Keratinocyte (primary cell): ENCODE results near the gene ERBB4. TPM values are rescaled to one million over a fixed set of nuclear protein-coding genes. Genes with fewer than 3 reads are reported as not detected.

Source experiments
- DNase-seq: peaks from one replicate; pipeline ENCODE4 v3.0.0-alpha.2; 2011; ENCODE audit warnings: low read depth, missing footprints, low spot score
- FAIRE-seq: peaks from 2 replicates; lab custom pipeline; 2011; peaks lifted over from hg19 to GRCh38; lab: Jason Lieb, UNC
- H2AFZ ChIP-seq: 2 replicates; pipeline ENCODE4 v1.6.0; 2012; ENCODE audit warnings: low read length, control low read depth, inconsistent platforms; ENCODE audit not compliant: control insufficient read depth
- H3K27ac ChIP-seq: 2 replicates; pipeline ENCODE4 v1.5.1; 2011; ENCODE audit warnings: low read length; ENCODE audit not compliant: control insufficient read depth, insufficient read depth
- H3K27me3 ChIP-seq: 3 replicates; pipeline ENCODE4 v1.6.0; 2011; ENCODE audit warnings: low read length; ENCODE audit not compliant: control insufficient read depth, insufficient read depth; ENCODE audit errors: extremely low read depth
- H3K36me3 ChIP-seq, 2 experiments: 2 replicates in 1 of 2; 3 replicates in 1 of 2; pipeline ENCODE4 v1.5.1; 2011; ENCODE audit warnings: low read length in 2 of 2, mild to moderate bottlenecking in 1 of 2; ENCODE audit not compliant: control insufficient read depth in 2 of 2, insufficient read depth in 2 of 2; ENCODE audit errors: extremely low read depth in 1 of 2
- H3K4me1 ChIP-seq: 3 replicates; pipeline ENCODE4 v1.5.1; 2011; ENCODE audit warnings: low read length; ENCODE audit not compliant: control insufficient read depth, insufficient read depth; ENCODE audit errors: extremely low read depth
- H3K4me2 ChIP-seq: 3 replicates; pipeline ENCODE4 v1.6.0; 2011; ENCODE audit warnings: low read depth, low read length; ENCODE audit not compliant: control insufficient read depth, insufficient read depth; ENCODE audit errors: extremely low read depth
- H3K4me3 ChIP-seq, 3 experiments: fragments of 200-600 bp in 1 of 3; sonication (generic) in 1 of 3; 2 replicates in 2 of 3; 3 replicates in 1 of 3; pipeline ENCODE4 v1.5.1; 2011 to 2016; ENCODE audit warnings: low read length in 3 of 3, mild to moderate bottlenecking in 3 of 3, control low read depth in 2 of 3, inconsistent platforms in 1 of 3, low read depth in 1 of 3, mixed read lengths in 1 of 3, mixed run types in 1 of 3, moderate library complexity in 1 of 3; ENCODE audit not compliant: control insufficient read depth in 2 of 3, insufficient read depth in 2 of 3; ENCODE audit errors: extremely low read depth in 1 of 3
- H3K79me2 ChIP-seq: 2 replicates; pipeline ENCODE4 v1.6.0; 2012; ENCODE audit warnings: low read length; ENCODE audit not compliant: control insufficient read depth, insufficient read depth
- H3K9ac ChIP-seq: 3 replicates; pipeline ENCODE4 v1.6.0; 2011; ENCODE audit warnings: low read length; ENCODE audit not compliant: control insufficient read depth, insufficient read depth; ENCODE audit errors: extremely low read depth
- H3K9me1 ChIP-seq: 3 replicates; pipeline ENCODE4 v1.6.0; 2011; ENCODE audit warnings: low read length; ENCODE audit not compliant: control insufficient read depth, insufficient read depth; ENCODE audit errors: extremely low read depth
- H3K9me3 ChIP-seq: 2 replicates; pipeline ENCODE4 v1.5.1; 2012; ENCODE audit warnings: low read depth, low read length; ENCODE audit not compliant: control insufficient read depth
- H4K20me1 ChIP-seq: 3 replicates; pipeline ENCODE4 v1.6.0; 2011; ENCODE audit warnings: low read length; ENCODE audit not compliant: control insufficient read depth, insufficient read depth; ENCODE audit errors: extremely low read depth
- EZH2 ChIP-seq: IDR thresholded peaks from one replicate; pipeline ENCODE4 v1.6.1; 2012; ENCODE audit warnings: inconsistent platforms, mild to moderate bottlenecking, low read length, moderate library complexity
- dilution Hi-C: fragments of 300-500 bp; cut with MboI; formaldehyde crosslinking; loops from one replicate; pipeline ENCODE4 v1.7.0; 2020; ENCODE audit warnings: low sequenced_read_pairs; ENCODE audit not compliant: extremely low pct_ligation_motif_present
- polyA plus RNA-seq, 5 experiments: library from polyadenylated mRNA; depleted of rRNA in 3 of 5; stranded (reverse) in 3 of 5; stranded (forward) in 1 of 5; unstranded in 1 of 5; fragments of >200 nt; gene quantifications; 1 replicate in 1 of 5; 2 replicates in 3 of 5; 3 replicates in 1 of 5; pipeline versions ENCODE4 v1.2.1 to v1.2.3, GENCODE V29; 2011 to 2012; ENCODE audit warnings: missing spikeins in 2 of 5, low read depth in 1 of 5, low replicate concordance in 1 of 5
- TF ChIP-seq, protein P1 (sequence below), 3 experiments: IDR thresholded peaks in 1 of 3; conservative IDR thresholded peaks in 1 of 3; optimal IDR thresholded peaks in 1 of 3; 2 replicates in 2 of 3; 3 replicates in 1 of 3; pipeline versions ENCODE3 to v1.5.1; 2011; ENCODE audit warnings: low read length in 3 of 3, mild to moderate bottlenecking in 3 of 3, moderate library complexity in 2 of 3, control low read depth in 1 of 3, inconsistent platforms in 1 of 3; ENCODE audit not compliant: insufficient read depth in 2 of 3; ENCODE audit errors: extremely low read depth in 1 of 3

The ERBB4 gene
- polyA plus RNA-seq, 1 donor (not counting 4 experiments of a cell fraction or from before 2014, with no cell fraction given) = 0.01 TPM

DNA sequence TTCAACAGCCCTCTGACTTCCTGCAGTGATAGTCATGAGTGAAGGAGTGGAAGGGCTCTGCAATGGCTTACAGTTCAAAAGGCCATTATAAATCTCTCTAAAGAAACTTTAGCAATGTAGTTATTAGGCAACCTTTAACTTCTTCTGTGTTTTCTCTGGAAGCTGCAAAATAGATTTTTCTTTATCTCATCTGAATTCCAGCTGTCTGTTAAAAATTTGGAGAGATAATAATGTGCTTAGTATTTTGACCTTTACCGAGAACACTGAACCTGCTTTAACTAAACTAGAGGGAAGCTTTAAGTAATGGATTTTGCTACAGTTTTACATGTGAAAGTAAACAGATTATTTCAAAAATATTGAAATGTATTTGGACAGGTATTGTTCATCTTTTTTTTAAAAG is 847.9 kb downstream of the ERBB4 start:
- FAIRE-seq = no peak

DNA sequence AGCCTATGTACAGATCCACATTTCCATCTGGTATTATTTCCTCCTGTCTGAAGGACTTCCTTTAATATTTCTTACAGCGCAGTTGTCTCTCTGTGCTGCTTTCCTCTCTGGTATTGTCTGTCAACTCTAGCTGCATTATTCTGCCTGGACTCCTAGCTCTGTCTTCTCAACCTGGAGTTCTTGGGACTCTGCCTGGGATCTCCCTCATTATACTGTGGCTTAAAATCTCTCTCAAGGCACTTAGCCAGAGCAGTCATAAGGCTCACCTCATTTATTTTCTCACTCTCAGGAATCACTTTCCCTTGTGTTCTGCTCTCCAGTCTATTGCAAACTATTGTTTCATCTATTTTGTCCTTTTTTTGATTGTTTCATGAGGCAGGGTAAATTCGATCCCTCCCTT is 850.4 kb downstream of the ERBB4 start:
- dilution Hi-C loops = no loop called here
- TF ChIP-seq, protein P1, sequence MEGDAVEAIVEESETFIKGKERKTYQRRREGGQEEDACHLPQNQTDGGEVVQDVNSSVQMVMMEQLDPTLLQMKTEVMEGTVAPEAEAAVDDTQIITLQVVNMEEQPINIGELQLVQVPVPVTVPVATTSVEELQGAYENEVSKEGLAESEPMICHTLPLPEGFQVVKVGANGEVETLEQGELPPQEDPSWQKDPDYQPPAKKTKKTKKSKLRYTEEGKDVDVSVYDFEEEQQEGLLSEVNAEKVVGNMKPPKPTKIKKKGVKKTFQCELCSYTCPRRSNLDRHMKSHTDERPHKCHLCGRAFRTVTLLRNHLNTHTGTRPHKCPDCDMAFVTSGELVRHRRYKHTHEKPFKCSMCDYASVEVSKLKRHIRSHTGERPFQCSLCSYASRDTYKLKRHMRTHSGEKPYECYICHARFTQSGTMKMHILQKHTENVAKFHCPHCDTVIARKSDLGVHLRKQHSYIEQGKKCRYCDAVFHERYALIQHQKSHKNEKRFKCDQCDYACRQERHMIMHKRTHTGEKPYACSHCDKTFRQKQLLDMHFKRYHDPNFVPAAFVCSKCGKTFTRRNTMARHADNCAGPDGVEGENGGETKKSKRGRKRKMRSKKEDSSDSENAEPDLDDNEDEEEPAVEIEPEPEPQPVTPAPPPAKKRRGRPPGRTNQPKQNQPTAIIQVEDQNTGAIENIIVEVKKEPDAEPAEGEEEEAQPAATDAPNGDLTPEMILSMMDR (optimal IDR thresholded peaks at IDR 0.05 in 1 of 3, IDR thresholded peaks at IDR 0.05 in 1 of 3, conservative IDR thresholded peaks at IDR 0.05 in 1 of 3; ENCODE audit: extremely low read depth in 1 of 3, insufficient read depth in 2 of 3, low read length in 3 of 3) = no peak
- TF ChIP-seq EZH2 = no peak
- H3K4me3 ChIP-seq = no peak overlapping the region
- H2AFZ ChIP-seq = no peak overlapping the region
- no peaks in the 10 kb centered on the region for H3K36me3 ChIP-seq
- DNase-seq = no peak
- no peaks in the 10 kb centered on the region for H3K4me1 ChIP-seq
- no peak overlapping the region for H3K4me2 ChIP-seq
- H3K27me3 ChIP-seq = no peaks in the 10 kb centered on the region
- no peaks in the 10 kb centered on the region for H3K9me1 ChIP-seq
- H3K27ac ChIP-seq = no peak overlapping the region
- FAIRE-seq = no peak
- no peaks in the 10 kb centered on the region for H4K20me1 ChIP-seq
- H3K9ac ChIP-seq = no peak overlapping the region
- no peaks in the 10 kb centered on the region for H3K79me2 ChIP-seq
- no peaks in the 10 kb centered on the region for H3K9me3 ChIP-seq

More for the DNA sequence above, 847.9 kb downstream of the ERBB4 start:
- no peak for DNase-seq
- Histone ChIP-seq H3K36me3 (no peaks in the 10 kb centered on the region), H3K27ac (no peak overlapping the region), H3K27me3 (no peaks in the 10 kb centered on the region), H2AFZ (no peak overlapping the region), H3K9me1 (no peaks in the 10 kb centered on the region), H3K79me2 (no peaks in the 10 kb centered on the region), H4K20me1 (no peaks in the 10 kb centered on the region), H3K4me2 (no peak overlapping the region), H3K9ac (no peak overlapping the region), H3K4me3 (no peak overlapping the region), H3K4me1 (no peaks in the 10 kb centered on the region), H3K9me3 (no peaks in the 10 kb centered on the region)
- dilution Hi-C loops = no loop called here
- TF ChIP-seq EZH2 = no peak
- TF ChIP-seq, protein P1 (optimal IDR thresholded peaks at IDR 0.05 in 1 of 3, IDR thresholded peaks at IDR 0.05 in 1 of 3, conservative IDR thresholded peaks at IDR 0.05 in 1 of 3; ENCODE audit: extremely low read depth in 1 of 3, insufficient read depth in 2 of 3, low read length in 3 of 3) = no peak
